OCI-LY7 (cell line): ENCODE measurements around the gene HIVEP3. TPM values are rescaled to one million over a fixed set of nuclear protein-coding genes. Genes with fewer than 3 reads are reported as not detected.

Experiments
- BruUV-seq: library from RNA; stranded (reverse); fragments of 400-500 nt; replicated peaks from 2 replicates; lab custom pipeline; 2021; lab: Mats Ljungman, UMichigan
- CTCF ChIA-PET: fragments of 300-600 bp; sonication (Branson Sonifier 250); formaldehyde crosslinking; loops from one replicate; lab custom pipeline; 2022; ENCODE audit warnings: antibody characterized with exemption; ENCODE audit not compliant: unreplicated experiment; lab: Charles Lee
- POLR2A ChIA-PET: fragments of 300-600 bp; sonication (Branson Sonifier 250); formaldehyde crosslinking; loops from one replicate; lab custom pipeline; 2022; ENCODE audit warnings: antibody characterized with exemption; lab: Charles Lee
- DNase-seq: peaks from one replicate; pipeline ENCODE4 v3.0.0-alpha.2; 2015; ENCODE audit warnings: low spot score
- H2AFZ ChIP-seq: fragments of 200-600 bp; sonication (generic), shearing (Covaris generic); 2 replicates; pipeline ENCODE4 v1.6.1; 2014; ENCODE audit warnings: mild to moderate bottlenecking, antibody characterized with exemption, low read length, moderate library complexity
- H3K27ac ChIP-seq: fragments of 200-600 bp; sonication (generic); 2 replicates; pipeline ENCODE4 v1.5.1; 2014; ENCODE audit warnings: mixed run types, low read depth, mild to moderate bottlenecking, moderate library complexity, low read length, inconsistent platforms; ENCODE audit not compliant: poor library complexity, severe bottlenecking
- H3K36me3 ChIP-seq: fragments of 200-600 bp; sonication (generic); 2 replicates; pipeline ENCODE4 v1.6.1; 2014; ENCODE audit warnings: mild to moderate bottlenecking, antibody characterized with exemption, low read length, moderate library complexity, mixed read lengths; ENCODE audit not compliant: insufficient read depth
- H3K4me1 ChIP-seq: fragments of 200-600 bp; sonication (generic); 2 replicates; pipeline ENCODE4 v1.5.1; 2014; ENCODE audit warnings: mild to moderate bottlenecking, low read length; ENCODE audit not compliant: insufficient read depth, poor library complexity, severe bottlenecking
- H3K4me2 ChIP-seq: fragments of 200-600 bp; sonication (generic); 2 replicates; pipeline ENCODE4 v1.6.1; 2014; ENCODE audit warnings: mild to moderate bottlenecking, low read length
- H3K4me3 ChIP-seq: fragments of 200-600 bp; sonication (generic); 2 replicates; pipeline ENCODE4 v1.5.1; 2014; ENCODE audit warnings: mild to moderate bottlenecking, low read depth, low read length; ENCODE audit not compliant: poor library complexity, severe bottlenecking
- H3K79me2 ChIP-seq: fragments of 200-600 bp; sonication (generic); 2 replicates; pipeline ENCODE4 v1.6.1; 2016; ENCODE audit warnings: low read depth, mild to moderate bottlenecking, low read length, moderate library complexity, mixed read lengths; ENCODE audit not compliant: insufficient read depth
- H3K9me2 ChIP-seq: fragments of 200-600 bp; sonication (generic); 2 replicates; pipeline ENCODE4 v1.6.1; 2016; ENCODE audit warnings: mild to moderate bottlenecking, low read length, mixed read lengths; ENCODE audit not compliant: insufficient read depth
- H3K9me3 ChIP-seq: fragments of 200-600 bp; sonication (generic); 2 replicates; pipeline ENCODE4 v1.6.1; 2014; ENCODE audit warnings: mild to moderate bottlenecking, mixed run types, low read length, mixed read lengths
- H4K20me1 ChIP-seq: fragments of 200-600 bp; sonication (generic); 2 replicates; pipeline ENCODE4 v1.6.1; 2014; ENCODE audit warnings: mild to moderate bottlenecking, antibody characterized with exemption, low read length, moderate library complexity, mixed read lengths; ENCODE audit not compliant: insufficient read depth
- CTCF ChIP-seq: fragments of 200-600 bp; sonication (generic); conservative IDR thresholded peaks from 2 replicates; pipeline ENCODE4 v1.5.1; 2014; ENCODE audit warnings: mild to moderate bottlenecking, antibody characterized with exemption, low read length, moderate library complexity, mixed read lengths
- EZH2phosphoT487 ChIP-seq: fragments of 200-600 bp; sonication (generic); IDR thresholded peaks from 2 replicates; pipeline ENCODE4 v1.6.1; 2018; ENCODE audit warnings: low read depth, borderline replicate concordance, mild to moderate bottlenecking, mixed run types, antibody characterized with exemption, low read length, moderate library complexity, mixed read lengths
- intact Hi-C: fragments of 100-400 bp; cut with micrococcal nuclease; formaldehyde crosslinking; loops from one replicate; pipeline ENCODE4 v1.10.0; 2022; ENCODE audit not compliant: unreplicated experiment
- total RNA-seq, 2 experiments: library from RNA; depleted of rRNA in 1 of 2; stranded (reverse); fragments of >200 nt in 1 of 2; shearing (Covaris generic) in 1 of 2; gene quantifications; 2 replicates each; pipeline ENCODE4 v1.2.3, GENCODE V29; 2014 to 2022

Gene HIVEP3
- total RNA-seq, 2 experiments from 2014 or later = 0.53 to 0.60 TPM

GRCh38 chr1:41580520-41581172 lies 338.1 kb downstream of the HIVEP3 start:
- Histone ChIP-seq H2AFZ (no peak overlapping the region), H4K20me1 (no peaks in the 10 kb centered on the region), H3K79me2 (no peaks in the 10 kb centered on the region), H3K4me1 (no peaks in the 10 kb centered on the region), H3K9me2 (no peaks in the 10 kb centered on the region), H3K4me2 (no peak overlapping the region), H3K4me3 (no peak overlapping the region), H3K27ac (no peak overlapping the region), H3K9me3 (no peaks in the 10 kb centered on the region), H3K36me3 (no peaks in the 10 kb centered on the region)
- CTCF ChIA-PET = no interaction called here
- TF ChIP-seq CTCF (no peak), EZH2phosphoT487 (no peak)
- intact Hi-C loops = no loop called here
- POLR2A ChIA-PET = no interaction called here
- no peak for DNase-seq
- BruUV-seq = no TSS peak

GRCh38 chr1:41580021-41580420 lies 338.7 kb downstream of the HIVEP3 start:
- H3K4me2 ChIP-seq = no peak overlapping the region
- H3K79me2 ChIP-seq = no peaks in the 10 kb centered on the region
- no peak overlapping the region for H3K27ac ChIP-seq
- BruUV-seq = no TSS peak
- peaks cover under 1% of the 10 kb centered on the region for H3K4me1 ChIP-seq
- H3K9me2 ChIP-seq = no peaks in the 10 kb centered on the region
- no peaks in the 10 kb centered on the region for H3K36me3 ChIP-seq
- H4K20me1 ChIP-seq = no peaks in the 10 kb centered on the region
- no peak for TF ChIP-seq CTCF
- no peak for TF ChIP-seq EZH2phosphoT487
- H3K9me3 ChIP-seq = no peaks in the 10 kb centered on the region
- ChIA-PET CTCF (interaction anchor here (1.0 kb wide), 1 partner anchor 18 kb away, joined by 3 read pairs; no protein-coding TSS in a partner anchor), POLR2A (interaction anchor here (0.6 kb wide), 1 partner anchor 278 kb away, joined by 4 read pairs; no protein-coding TSS in a partner anchor)
- intact Hi-C loops = no loop called here
- no peak overlapping the region for H3K4me3 ChIP-seq
- no peak for DNase-seq
- no peak overlapping the region for H2AFZ ChIP-seq

GRCh38 chr1:41578712-41579335 lies 339.9 kb downstream of the HIVEP3 start:
- CTCF ChIA-PET = no interaction called here
- no TSS peak for BruUV-seq

More at GRCh38 chr1:41578712-41579335, 339.9 kb downstream of the HIVEP3 start:
- H4K20me1 ChIP-seq = no peaks in the 10 kb centered on the region
- H3K4me2 ChIP-seq = no peak overlapping the region
- no peaks in the 10 kb centered on the region for H3K79me2 ChIP-seq
- H3K9me2 ChIP-seq = no peaks in the 10 kb centered on the region
- POLR2A ChIA-PET = no interaction called here
- H3K27ac ChIP-seq = no peak overlapping the region
- H3K9me3 ChIP-seq = no peaks in the 10 kb centered on the region
- no peaks in the 10 kb centered on the region for H3K36me3 ChIP-seq
- intact Hi-C loops = loop anchor here (10.0 kb wide), 1 partner anchor 176 kb away; no protein-coding TSS in a partner anchor
- H2AFZ ChIP-seq = no peak overlapping the region
- peak; percentile 72 for TF ChIP-seq CTCF
- TF ChIP-seq EZH2phosphoT487 = no peak
- DNase-seq = peak; percentile 29
- H3K4me1 ChIP-seq = peaks cover 10% of the 10 kb centered on the region
- H3K4me3 ChIP-seq = no peak overlapping the region
